Astrocyte (in vitro differentiated cells and primary cell): ENCODE results near the gene RALGDS. TPM values are rescaled to one million over a fixed set of nuclear protein-coding genes. Genes with fewer than 3 reads are reported as not detected.
"Not testable (repeated sequence)": the region's sequence is repeated elsewhere in the genome, so short reads cannot be mapped to it uniquely, and the experiment has no call there.

Experiments used
- DNase-seq: peaks from one replicate; pipeline ENCODE4 v3.0.0-alpha.2; 2010; ENCODE audit warnings: low read depth
- FAIRE-seq: peaks from 2 replicates; lab custom pipeline; 2011; peaks lifted over from hg19 to GRCh38; lab: Jason Lieb, UNC
- H2AFZ ChIP-seq: 2 replicates; pipeline ENCODE4 v1.6.0; 2012; ENCODE audit warnings: low read depth, low read length, inconsistent platforms
- H3K27ac ChIP-seq: 2 replicates; pipeline ENCODE4 v1.5.1; 2011; ENCODE audit warnings: low read depth, low read length, inconsistent platforms
- H3K27me3 ChIP-seq: 2 replicates; pipeline ENCODE4 v1.6.0; 2011; ENCODE audit warnings: low read length, inconsistent platforms; ENCODE audit not compliant: insufficient read depth
- H3K36me3 ChIP-seq: 2 replicates; pipeline ENCODE4 v1.5.1; 2011; ENCODE audit warnings: low read length, inconsistent platforms; ENCODE audit not compliant: insufficient read depth
- H3K4me1 ChIP-seq: 2 replicates; pipeline ENCODE4 v1.5.1; 2011; ENCODE audit warnings: low read length, inconsistent platforms; ENCODE audit not compliant: insufficient read depth
- H3K4me2 ChIP-seq: 2 replicates; pipeline ENCODE4 v1.6.0; 2012; ENCODE audit warnings: low read length, inconsistent platforms
- H3K4me3 ChIP-seq: 2 replicates; pipeline ENCODE4 v1.5.1; 2011; ENCODE audit warnings: low read depth, mild to moderate bottlenecking, low read length, inconsistent platforms; ENCODE audit not compliant: insufficient read depth
- H3K79me2 ChIP-seq: 2 replicates; pipeline ENCODE4 v1.6.0; 2012; ENCODE audit warnings: mild to moderate bottlenecking, low read length, inconsistent platforms; ENCODE audit not compliant: insufficient read depth
- H3K9ac ChIP-seq: 2 replicates; pipeline ENCODE4 v1.6.0; 2012; ENCODE audit warnings: mild to moderate bottlenecking, low read length, inconsistent platforms
- H3K9me3 ChIP-seq: 2 replicates; pipeline ENCODE4 v1.5.1; 2012; ENCODE audit warnings: low read depth, mild to moderate bottlenecking, low read length, inconsistent platforms; ENCODE audit not compliant: insufficient read depth
- H4K20me1 ChIP-seq: 2 replicates; pipeline ENCODE4 v1.6.0; 2012; ENCODE audit warnings: low read length, inconsistent platforms; ENCODE audit not compliant: insufficient read depth
- H3K27ac Mint-ChIP-seq: one replicate; pipeline ENCODE4 v1.8.0; 2021; ENCODE audit warnings: mild to moderate bottlenecking, mixed read lengths; ENCODE audit not compliant: unreplicated experiment
- H3K27me3 Mint-ChIP-seq: one replicate; pipeline ENCODE4 v1.8.0; 2021; ENCODE audit warnings: low read depth, mixed read lengths; ENCODE audit not compliant: unreplicated experiment
- H3K36me3 Mint-ChIP-seq: one replicate; pipeline ENCODE4 v1.8.0; 2021; ENCODE audit warnings: low read depth, mixed read lengths; ENCODE audit not compliant: unreplicated experiment
- H3K4me1 Mint-ChIP-seq: one replicate; pipeline ENCODE4 v1.8.0; 2021; ENCODE audit warnings: low read depth, mixed read lengths; ENCODE audit not compliant: unreplicated experiment
- H3K4me3 Mint-ChIP-seq: one replicate; pipeline ENCODE4 v1.8.0; 2021; ENCODE audit warnings: mild to moderate bottlenecking, moderate library complexity, mixed read lengths; ENCODE audit not compliant: unreplicated experiment
- H3K9me3 Mint-ChIP-seq: one replicate; pipeline ENCODE4 v1.8.0; 2021; ENCODE audit warnings: mild to moderate bottlenecking, mixed read lengths; ENCODE audit not compliant: unreplicated experiment
- CTCF ChIP-seq: IDR thresholded peaks from 2 replicates; pipeline ENCODE4 v1.5.1; 2011; ENCODE audit warnings: low read depth, mild to moderate bottlenecking, inconsistent platforms, low read length, moderate library complexity; ENCODE audit not compliant: insufficient read depth
- EZH2 ChIP-seq: IDR thresholded peaks from 2 replicates; pipeline ENCODE4 v1.6.1; 2012; ENCODE audit warnings: mild to moderate bottlenecking, low read length, inconsistent platforms; ENCODE audit not compliant: insufficient read depth
- total RNA-seq: library from RNA; stranded (reverse); gene quantifications from 2 replicates; pipeline ENCODE4 v1.2.1, GENCODE V29; 2021

The RALGDS gene
- total RNA-seq, 1 donor from 2014 or later = 46.6 TPM

GRCh38 chr9:133063159-133063499 lies 57.9 kb downstream of the RALGDS start:
- peaks cover 9% of the 10 kb centered on the region for H3K4me1 Mint-ChIP-seq
- H3K4me3 Mint-ChIP-seq = no peak overlapping the region

GRCh38 chr9:133062569-133062968 lies 58.5 kb downstream of the RALGDS start:
- H3K4me1 Mint-ChIP-seq, H3K36me3 Mint-ChIP-seq, H3K79me2 ChIP-seq, H3K9me3 Mint-ChIP-seq, H2AFZ ChIP-seq, H3K27me3 ChIP-seq, H3K27ac ChIP-seq, DNase-seq, H3K4me3 Mint-ChIP-seq, H3K4me1 ChIP-seq, H3K36me3 ChIP-seq, H3K4me3 ChIP-seq, H3K4me2 ChIP-seq, H3K9ac ChIP-seq, H4K20me1 ChIP-seq, H3K27me3 Mint-ChIP-seq, H3K9me3 ChIP-seq, FAIRE-seq: not testable (repeated sequence)
- peak overlapping the region; percentile 26 for H3K27ac Mint-ChIP-seq

More at GRCh38 chr9:133063159-133063499, 57.9 kb downstream of the RALGDS start:
- FAIRE-seq (no peak), DNase-seq (no peak)
- no peaks in the 10 kb centered on the region for H3K4me1 ChIP-seq
- no peak overlapping the region for H3K4me2 ChIP-seq
- TF ChIP-seq EZH2 (no peak), CTCF (no peak)
- H3K9me3 Mint-ChIP-seq = no peaks in the 10 kb centered on the region
- H2AFZ ChIP-seq = no peak overlapping the region
- H3K27me3 Mint-ChIP-seq = no peaks in the 10 kb centered on the region
- no peak overlapping the region for H3K4me3 ChIP-seq
- no peak overlapping the region for H3K9ac ChIP-seq
- H4K20me1 ChIP-seq = no peaks in the 10 kb centered on the region
- H3K36me3 Mint-ChIP-seq = peaks cover 10% of the 10 kb centered on the region
- no peak overlapping the region for H3K27ac ChIP-seq
- H3K27me3 ChIP-seq = no peaks in the 10 kb centered on the region
- no peaks in the 10 kb centered on the region for H3K79me2 ChIP-seq
- no peak overlapping the region for H3K27ac Mint-ChIP-seq
- H3K9me3 ChIP-seq = no peaks in the 10 kb centered on the region
- no peaks in the 10 kb centered on the region for H3K36me3 ChIP-seq

- DNase-seq, H3K4me1 ChIP-seq, H3K4me1 Mint-ChIP-seq, H4K20me1 ChIP-seq, H3K9ac ChIP-seq, H3K36me3 ChIP-seq, H3K9me3 ChIP-seq, H3K9me3 Mint-ChIP-seq, H3K27me3 ChIP-seq, H3K4me3 Mint-ChIP-seq, H3K4me2 ChIP-seq, H3K4me3 ChIP-seq, H3K36me3 Mint-ChIP-seq, H3K79me2 ChIP-seq, H3K27ac ChIP-seq, FAIRE-seq, H3K27me3 Mint-ChIP-seq, H2AFZ ChIP-seq: not testable (repeated sequence)
- H3K27ac Mint-ChIP-seq = peak within 1 kb of the TSS; percentile 66
These were observed 59.3 kb downstream of the RALGDS start, which contains the start of gene CEL for GRCh38 chr9:133061764-133062145. Gene CEL, plus strand, starts transcription at chr9:133061981. Its CDS starts 22 bp downstream, at chr9:133062003.

GRCh38 chr9:133061019-133061763 lies 59.8 kb downstream of the RALGDS start:
- H3K9me3 Mint-ChIP-seq, H3K27me3 ChIP-seq, H3K36me3 ChIP-seq, H3K27me3 Mint-ChIP-seq, H3K4me3 Mint-ChIP-seq, H4K20me1 ChIP-seq, FAIRE-seq, H3K4me3 ChIP-seq, DNase-seq, H3K9ac ChIP-seq, H3K79me2 ChIP-seq, H3K4me2 ChIP-seq, H3K27ac ChIP-seq, H3K4me1 ChIP-seq, H2AFZ ChIP-seq, H3K4me1 Mint-ChIP-seq, H3K9me3 ChIP-seq: not testable (repeated sequence)
- Mint-ChIP-seq H3K27ac (peak overlapping the region; percentile 66), H3K36me3 (peaks cover 14% of the 10 kb centered on the region)
